Liver (tissue), 9 donors: ENCODE measurements around the gene KIFC1. TPM values are rescaled to one million over a fixed set of nuclear protein-coding genes. Genes with fewer than 3 reads are reported as not detected.

Experiments
- DNase-seq: peaks from one replicate; pipeline ENCODE4 v3.0.0-alpha.2; 2017; ENCODE audit warnings: low spot score
- H3K27ac ChIP-seq, 2 donors: one replicate each; pipeline ENCODE4 v1.7.0; 2013; ENCODE audit warnings: inconsistent platforms in 2 of 2, low read length in 2 of 2, control low read depth in 1 of 2, low read depth in 1 of 2, mild to moderate bottlenecking in 1 of 2
- H3K27me3 ChIP-seq, 4 donors: one replicate each; pipeline versions ENCODE4 v1.6.1 to v1.7.0; 2013; ENCODE audit warnings: low read length in 3 of 4, inconsistent platforms in 1 of 4, mild to moderate bottlenecking in 1 of 4, moderate library complexity in 1 of 4; ENCODE audit not compliant: control insufficient read depth in 4 of 4, insufficient read depth in 4 of 4
- H3K36me3 ChIP-seq, 4 donors: one replicate each; pipeline versions ENCODE4 v1.6.1 to v1.7.0; 2013; ENCODE audit warnings: low read length in 3 of 4, mild to moderate bottlenecking in 3 of 4, low read depth in 1 of 4, moderate library complexity in 1 of 4; ENCODE audit not compliant: control insufficient read depth in 4 of 4, insufficient read depth in 3 of 4
- H3K4me1 ChIP-seq, 4 donors: one replicate each; pipeline versions ENCODE4 v1.6.1 to v1.7.0; 2013; ENCODE audit warnings: low read length in 3 of 4, mild to moderate bottlenecking in 3 of 4, moderate library complexity in 1 of 4; ENCODE audit not compliant: control insufficient read depth in 4 of 4, insufficient read depth in 4 of 4
- H3K4me3 ChIP-seq, 3 donors: one replicate each; pipeline versions ENCODE4 v1.6.1 to v1.7.0; 2013; ENCODE audit warnings: low read length in 3 of 3, control low read depth in 1 of 3, low read depth in 1 of 3, mild to moderate bottlenecking in 1 of 3
- H3K9ac ChIP-seq, 2 donors: one replicate each; pipeline ENCODE4 v1.7.0; 2013; ENCODE audit warnings: low read length in 2 of 2, mild to moderate bottlenecking in 2 of 2, moderate library complexity in 2 of 2, control low read depth in 1 of 2, low read depth in 1 of 2
- H3K9me3 ChIP-seq, 4 donors: one replicate each; pipeline versions ENCODE4 v1.6.1 to v1.7.0; 2013; ENCODE audit warnings: low read length in 3 of 4; ENCODE audit not compliant: control insufficient read depth in 4 of 4
- ATF3 ChIP-seq: IDR thresholded peaks from 2 replicates; pipeline ENCODE4 v1.6.1; 2016; ENCODE audit warnings: antibody characterized with exemption
- FOXA1 ChIP-seq: IDR thresholded peaks from 2 replicates; pipeline ENCODE4 v1.6.1; 2016; ENCODE audit warnings: antibody characterized with exemption
- FOXA2 ChIP-seq: IDR thresholded peaks from 2 replicates; pipeline ENCODE4 v1.6.1; 2016; ENCODE audit warnings: antibody characterized with exemption
- GABPA ChIP-seq, 2 donors: IDR thresholded peaks in 1 of 2; conservative IDR thresholded peaks in 1 of 2; 2 replicates each; pipeline ENCODE4 v1.6.1; 2016; ENCODE audit warnings: antibody characterized with exemption in 2 of 2, mild to moderate bottlenecking in 1 of 2, moderate library complexity in 1 of 2
- HNF4A ChIP-seq, 2 donors: conservative IDR thresholded peaks; 2 replicates each; pipeline ENCODE4 v1.6.1; 2016; ENCODE audit warnings: antibody characterized with exemption in 2 of 2, mild to moderate bottlenecking in 2 of 2
- HNF4G ChIP-seq: IDR thresholded peaks from 2 replicates; pipeline ENCODE4 v1.6.1; 2016; ENCODE audit warnings: antibody characterized with exemption
- JUND ChIP-seq, 2 donors: IDR thresholded peaks; 2 replicates each; pipeline ENCODE4 v1.6.1; 2016; ENCODE audit warnings: antibody characterized with exemption in 2 of 2
- MAX ChIP-seq: IDR thresholded peaks from 2 replicates; pipeline ENCODE4 v1.6.1; 2016; ENCODE audit warnings: antibody characterized with exemption
- NR2F2 ChIP-seq: IDR thresholded peaks from 2 replicates; pipeline ENCODE4 v1.6.1; 2016; ENCODE audit warnings: antibody characterized with exemption
- RAD21 ChIP-seq, 2 donors: IDR thresholded peaks; 2 replicates each; pipeline ENCODE4 v1.6.1; 2016; ENCODE audit warnings: antibody characterized with exemption in 2 of 2, mild to moderate bottlenecking in 2 of 2
- RXRA ChIP-seq, 2 donors: IDR thresholded peaks; 2 replicates each; pipeline ENCODE4 v1.6.1; 2017 to 2018; ENCODE audit warnings: antibody characterized with exemption in 2 of 2, mild to moderate bottlenecking in 1 of 2
- SP1 ChIP-seq: IDR thresholded peaks from 2 replicates; pipeline ENCODE4 v1.6.1; 2018; ENCODE audit warnings: antibody characterized with exemption, mild to moderate bottlenecking
- TAF1 ChIP-seq: conservative IDR thresholded peaks from 2 replicates; pipeline ENCODE4 v1.6.1; 2016; ENCODE audit warnings: antibody characterized with exemption, mild to moderate bottlenecking
- YY1 ChIP-seq: IDR thresholded peaks from 2 replicates; pipeline ENCODE4 v1.6.1; 2016; ENCODE audit warnings: antibody characterized with exemption, mild to moderate bottlenecking
- WGBS: extraction: QIAGEN DNeasy Blood & Tissue Kit; methylation state at CpG from one replicate; pipeline ENCODE4 v1.1.7; 2013; 5-methylcytosine and 5-hydroxymethylcytosine counted together
- polyA plus RNA-seq, 2 donors: library from polyadenylated mRNA; stranded (reverse) in 1 of 2; unstranded in 1 of 2; fragments of 200-250 nt in 1 of 2; fragments of >200 nt in 1 of 2; fragmentation: Nextera tagmentation in 1 of 2; extraction: Ambion mirVana in 1 of 2; gene quantifications; one replicate each; pipeline versions ENCODE4 v1.2.1 to v1.2.3, GENCODE V29; 2013 to 2015
- total RNA-seq, 2 donors: library from RNA; depleted of rRNA; stranded (reverse); fragments of >200 nt; gene quantifications; one replicate each; pipeline ENCODE4 v1.2.3, GENCODE V29; 2014
- TF ChIP-seq, protein P1 (sequence below): fragments of 150-350 bp; IDR thresholded peaks from 2 replicates; pipeline ENCODE4 v1.5.1; 2017; ENCODE audit warnings: improper control_type of control experiment, low read depth, low read length; ENCODE audit not compliant: missing input control
- TF ChIP-seq, protein P2 (sequence below): IDR thresholded peaks from 2 replicates; pipeline ENCODE4 v1.6.1; 2016; ENCODE audit warnings: antibody characterized with exemption
- TF ChIP-seq, protein P3 (sequence below): IDR thresholded peaks from 2 replicates; pipeline ENCODE4 v1.6.1; 2016; ENCODE audit warnings: antibody characterized with exemption, mild to moderate bottlenecking
- donor health status: healthy.
- donor health status: healthy.
- donor health status: healthy.
- donor health status: healthy.
- donor health status: healthy.

KIFC1 gene
- total and polyA plus RNA-seq, 4 donors, result 0.08 to 30.0 (median 1.3) TPM

GRCh38 chr6:33343953-33344611, 47.5 kb upstream of the KIFC1 start:
- DNase-seq, result no peak
- 72% methylated on average over 6 of the region's 6 CpGs for WGBS
- H3K36me3 ChIP-seq, result no peaks in the 10 kb centered on the region
- H3K27me3 ChIP-seq, result no peaks in the 10 kb centered on the region
- H3K9ac ChIP-seq, result peak overlapping the region in 1 of 2 donors; percentile 3
- no peaks in the 10 kb centered on the region for H3K4me1 ChIP-seq
- H3K9me3 ChIP-seq, result no peaks in the 10 kb centered on the region
- no peak overlapping the region for H3K4me3 ChIP-seq
- no peak for TF ChIP-seq FOXA1
- no peak for TF ChIP-seq HNF4A (conservative IDR thresholded peaks at IDR 0.05)
- no peak for TF ChIP-seq ATF3
- TF ChIP-seq HNF4G, result no peak
- no peak for TF ChIP-seq YY1
- no peak for TF ChIP-seq JUND (IDR thresholded peaks at IDR 0.05)
- no peak for TF ChIP-seq GABPA (IDR thresholded peaks at IDR 0.05 in 1 of 2, conservative IDR thresholded peaks at IDR 0.05 in 1 of 2)
- TF ChIP-seq RAD21 (IDR thresholded peaks at IDR 0.05), result no peak
- TF ChIP-seq, protein P1, sequence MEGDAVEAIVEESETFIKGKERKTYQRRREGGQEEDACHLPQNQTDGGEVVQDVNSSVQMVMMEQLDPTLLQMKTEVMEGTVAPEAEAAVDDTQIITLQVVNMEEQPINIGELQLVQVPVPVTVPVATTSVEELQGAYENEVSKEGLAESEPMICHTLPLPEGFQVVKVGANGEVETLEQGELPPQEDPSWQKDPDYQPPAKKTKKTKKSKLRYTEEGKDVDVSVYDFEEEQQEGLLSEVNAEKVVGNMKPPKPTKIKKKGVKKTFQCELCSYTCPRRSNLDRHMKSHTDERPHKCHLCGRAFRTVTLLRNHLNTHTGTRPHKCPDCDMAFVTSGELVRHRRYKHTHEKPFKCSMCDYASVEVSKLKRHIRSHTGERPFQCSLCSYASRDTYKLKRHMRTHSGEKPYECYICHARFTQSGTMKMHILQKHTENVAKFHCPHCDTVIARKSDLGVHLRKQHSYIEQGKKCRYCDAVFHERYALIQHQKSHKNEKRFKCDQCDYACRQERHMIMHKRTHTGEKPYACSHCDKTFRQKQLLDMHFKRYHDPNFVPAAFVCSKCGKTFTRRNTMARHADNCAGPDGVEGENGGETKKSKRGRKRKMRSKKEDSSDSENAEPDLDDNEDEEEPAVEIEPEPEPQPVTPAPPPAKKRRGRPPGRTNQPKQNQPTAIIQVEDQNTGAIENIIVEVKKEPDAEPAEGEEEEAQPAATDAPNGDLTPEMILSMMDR, result no peak
- peak overlapping the region in 1 of 2 donors; percentile 31 for H3K27ac ChIP-seq

GRCh38 chr6:33344701-33345697, 46.6 kb upstream of the KIFC1 start:
- no peak for DNase-seq

More at GRCh38 chr6:33344701-33345697, 46.6 kb upstream of the KIFC1 start:
- H3K27me3 ChIP-seq, result no peaks in the 10 kb centered on the region
- no peak for TF ChIP-seq YY1
- TF ChIP-seq, protein P2, sequence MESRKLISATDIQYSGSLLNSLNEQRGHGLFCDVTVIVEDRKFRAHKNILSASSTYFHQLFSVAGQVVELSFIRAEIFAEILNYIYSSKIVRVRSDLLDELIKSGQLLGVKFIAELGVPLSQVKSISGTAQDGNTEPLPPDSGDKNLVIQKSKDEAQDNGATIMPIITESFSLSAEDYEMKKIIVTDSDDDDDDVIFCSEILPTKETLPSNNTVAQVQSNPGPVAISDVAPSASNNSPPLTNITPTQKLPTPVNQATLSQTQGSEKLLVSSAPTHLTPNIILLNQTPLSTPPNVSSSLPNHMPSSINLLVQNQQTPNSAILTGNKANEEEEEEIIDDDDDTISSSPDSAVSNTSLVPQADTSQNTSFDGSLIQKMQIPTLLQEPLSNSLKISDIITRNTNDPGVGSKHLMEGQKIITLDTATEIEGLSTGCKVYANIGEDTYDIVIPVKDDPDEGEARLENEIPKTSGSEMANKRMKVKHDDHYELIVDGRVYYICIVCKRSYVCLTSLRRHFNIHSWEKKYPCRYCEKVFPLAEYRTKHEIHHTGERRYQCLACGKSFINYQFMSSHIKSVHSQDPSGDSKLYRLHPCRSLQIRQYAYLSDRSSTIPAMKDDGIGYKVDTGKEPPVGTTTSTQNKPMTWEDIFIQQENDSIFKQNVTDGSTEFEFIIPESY, result no peak
- TF ChIP-seq RAD21 (IDR thresholded peaks at IDR 0.05), result peak; percentile 72 to 83
- TF ChIP-seq, protein P1, result peak; percentile 55
- no peak for TF ChIP-seq NR2F2
- TF ChIP-seq RXRA (IDR thresholded peaks at IDR 0.05), result no peak
- TF ChIP-seq SP1, result no peak
- TF ChIP-seq, protein P3, sequence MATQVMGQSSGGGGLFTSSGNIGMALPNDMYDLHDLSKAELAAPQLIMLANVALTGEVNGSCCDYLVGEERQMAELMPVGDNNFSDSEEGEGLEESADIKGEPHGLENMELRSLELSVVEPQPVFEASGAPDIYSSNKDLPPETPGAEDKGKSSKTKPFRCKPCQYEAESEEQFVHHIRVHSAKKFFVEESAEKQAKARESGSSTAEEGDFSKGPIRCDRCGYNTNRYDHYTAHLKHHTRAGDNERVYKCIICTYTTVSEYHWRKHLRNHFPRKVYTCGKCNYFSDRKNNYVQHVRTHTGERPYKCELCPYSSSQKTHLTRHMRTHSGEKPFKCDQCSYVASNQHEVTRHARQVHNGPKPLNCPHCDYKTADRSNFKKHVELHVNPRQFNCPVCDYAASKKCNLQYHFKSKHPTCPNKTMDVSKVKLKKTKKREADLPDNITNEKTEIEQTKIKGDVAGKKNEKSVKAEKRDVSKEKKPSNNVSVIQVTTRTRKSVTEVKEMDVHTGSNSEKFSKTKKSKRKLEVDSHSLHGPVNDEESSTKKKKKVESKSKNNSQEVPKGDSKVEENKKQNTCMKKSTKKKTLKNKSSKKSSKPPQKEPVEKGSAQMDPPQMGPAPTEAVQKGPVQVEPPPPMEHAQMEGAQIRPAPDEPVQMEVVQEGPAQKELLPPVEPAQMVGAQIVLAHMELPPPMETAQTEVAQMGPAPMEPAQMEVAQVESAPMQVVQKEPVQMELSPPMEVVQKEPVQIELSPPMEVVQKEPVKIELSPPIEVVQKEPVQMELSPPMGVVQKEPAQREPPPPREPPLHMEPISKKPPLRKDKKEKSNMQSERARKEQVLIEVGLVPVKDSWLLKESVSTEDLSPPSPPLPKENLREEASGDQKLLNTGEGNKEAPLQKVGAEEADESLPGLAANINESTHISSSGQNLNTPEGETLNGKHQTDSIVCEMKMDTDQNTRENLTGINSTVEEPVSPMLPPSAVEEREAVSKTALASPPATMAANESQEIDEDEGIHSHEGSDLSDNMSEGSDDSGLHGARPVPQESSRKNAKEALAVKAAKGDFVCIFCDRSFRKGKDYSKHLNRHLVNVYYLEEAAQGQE, result no peak
- TF ChIP-seq FOXA2, result no peak
- no peak for TF ChIP-seq HNF4A (conservative IDR thresholded peaks at IDR 0.05)
- TF ChIP-seq ATF3, result no peak
- no peak for TF ChIP-seq HNF4G
- TF ChIP-seq MAX, result no peak
- TF ChIP-seq TAF1, result no peak
- peak overlapping the region in 1 of 2 donors; percentile 53 for H3K9ac ChIP-seq
- no peak overlapping the region for H3K4me3 ChIP-seq
- 23% methylated on average over 22 of the region's 22 CpGs for WGBS
- H3K4me1 ChIP-seq, result no peaks in the 10 kb centered on the region
- H3K36me3 ChIP-seq, result no peaks in the 10 kb centered on the region
- peak overlapping the region in 1 of 2 donors; percentile 27 for H3K27ac ChIP-seq
- no peaks in the 10 kb centered on the region for H3K9me3 ChIP-seq
